GM21528 (cell line): ENCODE measurements around the gene RBMS3.
"Not testable (repeated sequence)": the region's sequence is repeated elsewhere in the genome, so short reads cannot be mapped to it uniquely, and the experiment has no call there.

ENCODE experiments used
- ATAC-seq: cut with Tn5 transposase; IDR thresholded peaks from one replicate; pipeline ENCODE4 v1.9.1; 2021; ENCODE audit warnings: mild to moderate bottlenecking, moderate library complexity; ENCODE audit not compliant: unreplicated experiment, low FRiP score

Gene RBMS3

GRCh38 chr3:30034246-30034991 is 753.5 kb downstream of the RBMS3 start:
- ATAC-seq = no peak

GRCh38 chr3:30035935-30036567 is 755.2 kb downstream of the RBMS3 start:
- no peak for ATAC-seq

GRCh38 chr3:30040126-30040525 is 759.3 kb downstream of the RBMS3 start:
- ATAC-seq = no peak

- ATAC-seq = not testable (repeated sequence)
Measured at GRCh38 chr3:30041481-30041880, 760.6 kb downstream of the RBMS3 start.

GRCh38 chr3:30042274-30042859 is 761.5 kb downstream of the RBMS3 start:
- ATAC-seq = no peak

- no peak for ATAC-seq
Measured at GRCh38 chr3:30042916-30043555, 762.2 kb downstream of the RBMS3 start.

- ATAC-seq = no peak
Measured at GRCh38 chr3:30044515-30044914, 763.6 kb downstream of the RBMS3 start.

GRCh38 chr3:30048431-30048830 is 767.6 kb downstream of the RBMS3 start:
- no peak for ATAC-seq

- not testable (repeated sequence) for ATAC-seq
Measured at GRCh38 chr3:30050116-30050515, 769.2 kb downstream of the RBMS3 start.

GRCh38 chr3:30059240-30059639 is 778.4 kb downstream of the RBMS3 start:
- no peak for ATAC-seq
